Erythroblast (primary cell): Measurements from ENCODE around the gene ZNF581.
A peak's percentile ranks its signal among the peaks of the same experiment; 100 is the strongest.

ENCODE experiments used
- DNase-seq, 2 experiments: peaks; one replicate each; lab custom pipeline; 2025; lab: John Stamatoyannopoulos, UW
- GATA1 ChIP-seq: IDR thresholded peaks from 2 replicates; pipeline ENCODE4 v1.6.1; 2011; ENCODE audit warnings: low read depth, mild to moderate bottlenecking, control low read depth, low read length, moderate library complexity
- POLR2A ChIP-seq: IDR thresholded peaks from 2 replicates; pipeline ENCODE4 v1.6.1; 2011; ENCODE audit warnings: mild to moderate bottlenecking, low read length

The ZNF581 gene

DNA sequence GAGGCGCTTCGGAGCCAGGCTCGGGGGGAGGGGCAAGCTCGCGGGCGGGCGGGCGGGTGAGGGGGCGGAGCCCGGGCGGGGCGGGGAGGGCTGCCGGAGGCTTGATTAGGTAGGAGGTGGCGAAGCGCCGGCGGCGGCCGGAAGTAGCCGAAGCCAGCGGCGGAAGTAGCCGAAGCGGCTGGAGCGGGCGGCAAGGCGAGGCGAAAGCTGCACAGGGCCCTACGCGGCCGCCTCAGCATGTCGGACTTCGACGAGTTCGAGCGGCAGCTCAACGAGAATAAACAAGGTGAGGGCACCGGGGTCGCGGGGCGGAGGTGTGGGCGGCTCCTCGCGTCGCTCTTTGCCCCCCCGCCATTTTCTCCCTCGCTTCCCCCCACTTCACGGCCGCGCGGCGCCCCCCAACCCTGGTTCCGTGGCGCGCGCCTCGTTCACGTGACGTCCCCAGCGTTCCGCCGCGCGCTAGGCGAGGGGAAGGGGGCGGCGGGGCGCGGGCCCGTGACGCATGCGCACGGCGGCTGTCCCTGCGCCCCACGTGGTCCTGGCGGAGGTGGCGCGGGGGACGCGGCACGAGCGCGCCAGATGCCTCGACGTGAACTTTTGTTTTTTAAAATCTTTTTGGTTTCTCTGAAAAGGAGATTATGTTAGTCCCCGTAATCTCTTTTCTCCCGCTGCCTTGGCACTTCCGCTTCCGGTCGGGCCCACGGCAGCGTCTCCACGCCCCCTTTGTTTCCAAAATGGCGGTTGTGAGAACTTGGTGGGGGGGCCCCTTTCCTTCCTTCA, 11.6 kb downstream of the ZNF581 start, which contains the start of gene U2AF2:
Gene U2AF2, plus strand, starts transcription at position 168 of the 780 bp plus-strand sequence. Its CDS starts 70 bp downstream, at position 238.
- DNase-seq: peak; percentile 95 to 98
- TF ChIP-seq POLR2A (peak; percentile 73), GATA1 (no peak)

DNA sequence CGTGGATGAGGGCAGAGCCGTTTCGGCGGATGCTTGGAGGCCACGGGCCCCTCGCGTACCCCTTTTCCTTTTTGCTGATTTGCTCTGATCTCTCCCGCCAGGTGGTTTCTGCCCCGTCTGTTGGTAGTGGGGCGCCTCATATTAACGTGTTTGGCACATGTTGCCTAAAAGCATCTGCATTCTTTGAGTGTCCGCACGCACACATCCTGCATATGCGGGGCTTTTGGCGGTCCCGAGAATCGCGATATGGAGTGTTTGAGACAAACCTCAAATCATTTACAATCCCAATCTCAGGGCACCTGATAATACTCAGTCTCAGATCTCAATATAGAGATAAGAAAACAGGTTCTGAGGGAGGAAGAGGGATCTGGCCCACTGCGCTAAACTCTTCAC, 12.2 kb downstream of the ZNF581 start:
- TF ChIP-seq POLR2A: no peak
- no peak for TF ChIP-seq GATA1

DNA sequence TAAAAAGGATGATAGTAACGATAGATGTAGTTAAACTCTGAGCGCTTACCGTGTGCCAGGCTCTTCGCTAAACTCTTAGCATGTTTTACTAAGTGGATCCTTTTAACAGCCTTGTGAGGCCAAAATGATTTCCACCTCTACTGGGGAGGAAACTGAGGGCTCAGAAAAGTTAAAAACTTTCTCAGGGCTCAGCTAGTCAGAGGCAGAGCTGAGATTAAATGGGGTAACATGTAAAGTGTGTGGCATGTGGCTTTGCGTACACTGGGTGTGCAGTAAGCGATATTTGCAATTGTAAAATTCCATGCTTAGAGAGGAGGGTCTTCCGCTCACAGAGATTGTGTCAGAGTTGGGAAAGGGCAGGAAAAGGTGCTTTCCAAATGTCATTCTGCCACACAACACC, 13.1 kb downstream of the ZNF581 start:
- no peak for TF ChIP-seq GATA1
- TF ChIP-seq POLR2A: no peak
- DNase-seq: no peak

More for the DNA sequence above, 12.2 kb downstream of the ZNF581 start:
- no peak for DNase-seq

DNA sequence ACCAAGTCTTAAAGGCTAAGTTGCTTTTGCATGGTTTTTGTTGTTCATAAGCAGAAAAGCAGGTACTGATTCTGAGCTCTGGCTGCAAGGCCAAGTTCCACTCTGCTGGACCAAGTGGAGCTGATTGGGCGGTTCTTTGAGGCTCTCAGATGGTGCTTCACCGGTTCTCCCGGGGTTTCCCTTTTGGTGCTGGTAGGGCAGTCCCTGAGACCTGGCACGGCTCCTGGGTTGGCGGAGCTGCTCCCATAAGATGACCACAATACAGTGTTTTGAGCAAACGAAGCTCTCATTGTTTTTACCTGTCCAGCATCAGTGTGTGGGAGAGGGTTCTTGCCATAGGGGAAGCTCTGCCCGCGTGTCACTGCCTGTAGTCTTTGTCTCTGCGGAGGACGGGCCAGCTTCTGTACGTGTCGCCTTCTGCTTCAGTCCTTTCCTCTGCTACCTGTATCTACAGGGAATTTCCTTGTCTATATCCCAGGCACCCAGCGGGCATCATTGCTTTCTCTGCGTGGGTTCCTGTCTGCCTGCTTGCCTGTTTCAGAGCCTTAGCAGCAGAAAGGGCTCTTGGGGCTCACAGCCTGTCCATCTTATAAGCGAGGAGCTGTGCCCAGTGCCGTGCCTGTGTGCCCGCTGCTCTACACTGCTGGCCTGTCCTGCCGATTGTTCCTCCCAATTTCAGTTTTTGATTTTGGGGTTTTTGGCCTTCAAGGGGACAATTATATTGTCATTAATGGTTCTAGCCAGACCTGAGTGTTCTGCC, 13.7 kb downstream of the ZNF581 start:
- no peak for TF ChIP-seq GATA1
- TF ChIP-seq POLR2A: no peak
- DNase-seq: no peak

DNA sequence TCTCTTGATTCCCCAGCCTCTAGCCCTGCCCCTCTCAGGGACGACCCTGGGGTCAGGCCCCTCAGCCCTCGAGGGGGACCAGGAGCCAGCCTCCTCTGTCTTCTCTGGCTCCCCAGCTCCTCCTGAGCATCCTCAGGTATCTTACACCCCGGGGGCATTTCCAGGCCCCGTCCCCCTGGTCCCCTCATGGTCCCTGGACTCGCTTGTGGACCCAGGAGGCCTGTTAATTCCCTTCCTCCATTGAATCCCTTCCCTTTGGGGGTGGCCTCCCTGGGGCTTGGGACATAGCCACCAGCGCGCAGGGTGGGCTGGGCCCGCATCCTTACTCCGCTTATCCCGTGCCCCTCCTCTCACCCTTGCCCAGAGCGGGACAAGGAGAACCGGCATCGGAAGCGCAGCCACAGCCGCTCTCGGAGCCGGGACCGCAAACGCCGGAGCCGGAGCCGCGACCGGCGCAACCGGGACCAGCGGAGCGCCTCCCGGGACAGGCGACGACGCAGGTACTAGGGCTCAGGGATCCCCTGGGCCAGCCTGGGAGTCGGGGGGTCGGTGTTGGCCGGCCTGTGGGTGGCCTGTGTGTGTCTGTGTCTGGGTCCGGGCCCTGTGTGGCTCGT, 15.5 kb downstream of the ZNF581 start:
- TF ChIP-seq GATA1: no peak
- TF ChIP-seq POLR2A: no peak

DNA sequence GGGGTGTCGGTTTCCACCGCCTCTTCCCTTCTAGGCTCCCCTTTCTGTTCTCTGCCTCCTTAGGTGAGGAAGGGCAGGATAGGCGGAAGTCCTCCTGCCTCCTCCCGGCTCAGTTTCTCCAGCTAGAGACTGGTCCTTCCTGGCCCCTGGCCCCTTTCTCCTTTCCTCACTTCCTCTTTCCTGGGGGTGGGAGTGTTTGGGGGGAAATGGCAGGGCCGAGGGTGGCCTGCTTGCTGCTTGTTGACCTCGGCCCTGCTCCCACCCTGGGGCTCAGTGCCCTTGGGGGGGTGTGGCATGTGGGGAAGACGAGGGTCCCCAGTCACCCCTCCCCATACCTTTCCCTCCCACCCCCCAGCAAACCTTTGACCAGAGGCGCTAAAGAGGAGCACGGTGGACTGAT, 16.4 kb downstream of the ZNF581 start:
- TF ChIP-seq POLR2A (no peak), GATA1 (no peak)
- no peak for DNase-seq

More for the DNA sequence above, 15.5 kb downstream of the ZNF581 start:
- DNase-seq: no peak

DNA sequence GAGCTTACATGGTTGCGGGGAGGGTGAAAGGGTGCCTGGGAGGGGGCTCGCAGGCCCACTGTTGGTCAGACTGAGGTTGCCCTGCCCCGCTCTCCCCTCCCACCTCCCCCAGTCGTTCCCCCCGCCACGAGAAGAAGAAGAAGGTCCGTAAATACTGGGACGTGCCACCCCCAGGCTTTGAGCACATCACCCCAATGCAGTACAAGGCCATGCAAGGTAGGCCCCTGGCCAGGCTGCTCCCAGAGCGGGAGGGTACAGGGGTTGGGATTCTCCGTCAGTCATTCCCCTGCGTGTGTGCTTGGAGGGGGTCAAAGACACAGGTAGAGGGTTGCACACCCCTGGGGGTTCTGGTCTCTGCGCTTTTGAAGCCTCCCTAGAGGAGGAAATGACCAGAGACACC, 17.0 kb downstream of the ZNF581 start:
- TF ChIP-seq POLR2A (no peak), GATA1 (no peak)
- no peak for DNase-seq

DNA sequence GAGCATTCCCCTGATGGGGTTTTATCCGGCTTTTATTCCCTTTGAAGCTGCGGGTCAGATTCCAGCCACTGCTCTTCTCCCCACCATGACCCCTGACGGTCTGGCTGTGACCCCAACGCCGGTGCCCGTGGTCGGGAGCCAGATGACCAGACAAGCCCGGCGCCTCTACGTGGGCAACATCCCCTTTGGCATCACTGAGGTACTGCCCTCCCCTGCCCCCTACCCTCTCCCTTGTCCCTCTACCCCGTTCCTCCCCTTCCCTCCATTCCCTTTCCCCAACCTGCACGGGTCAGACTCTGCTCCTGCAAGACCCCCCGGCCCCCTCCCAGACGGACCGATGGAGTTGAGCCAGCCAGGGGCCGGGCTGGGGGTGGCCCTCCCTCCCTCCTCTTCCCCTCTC, 17.5 kb downstream of the ZNF581 start:
- DNase-seq: no peak
- TF ChIP-seq GATA1: no peak
- no peak for TF ChIP-seq POLR2A

DNA sequence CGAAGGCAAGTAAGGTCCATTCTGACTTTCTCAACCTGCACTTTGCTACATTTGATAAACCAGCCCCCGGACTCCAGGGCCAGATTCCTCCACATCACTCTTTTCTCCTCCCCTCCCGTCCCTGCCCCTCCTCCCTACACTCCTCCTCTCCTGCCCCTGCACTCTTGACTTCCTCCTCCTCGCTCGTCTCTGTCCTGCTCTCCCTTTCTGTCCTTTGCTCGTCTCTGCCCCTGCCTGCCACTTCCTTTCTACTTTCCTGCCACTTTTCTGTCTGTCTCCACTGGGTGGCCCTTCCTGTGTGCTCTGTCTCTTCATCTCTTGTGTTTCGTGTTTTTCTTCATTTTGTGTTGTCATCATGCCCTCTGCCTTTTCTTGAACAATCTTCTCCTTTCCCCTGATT, 18.4 kb downstream of the ZNF581 start:
- TF ChIP-seq POLR2A (no peak), GATA1 (no peak)
- DNase-seq: no peak

DNA sequence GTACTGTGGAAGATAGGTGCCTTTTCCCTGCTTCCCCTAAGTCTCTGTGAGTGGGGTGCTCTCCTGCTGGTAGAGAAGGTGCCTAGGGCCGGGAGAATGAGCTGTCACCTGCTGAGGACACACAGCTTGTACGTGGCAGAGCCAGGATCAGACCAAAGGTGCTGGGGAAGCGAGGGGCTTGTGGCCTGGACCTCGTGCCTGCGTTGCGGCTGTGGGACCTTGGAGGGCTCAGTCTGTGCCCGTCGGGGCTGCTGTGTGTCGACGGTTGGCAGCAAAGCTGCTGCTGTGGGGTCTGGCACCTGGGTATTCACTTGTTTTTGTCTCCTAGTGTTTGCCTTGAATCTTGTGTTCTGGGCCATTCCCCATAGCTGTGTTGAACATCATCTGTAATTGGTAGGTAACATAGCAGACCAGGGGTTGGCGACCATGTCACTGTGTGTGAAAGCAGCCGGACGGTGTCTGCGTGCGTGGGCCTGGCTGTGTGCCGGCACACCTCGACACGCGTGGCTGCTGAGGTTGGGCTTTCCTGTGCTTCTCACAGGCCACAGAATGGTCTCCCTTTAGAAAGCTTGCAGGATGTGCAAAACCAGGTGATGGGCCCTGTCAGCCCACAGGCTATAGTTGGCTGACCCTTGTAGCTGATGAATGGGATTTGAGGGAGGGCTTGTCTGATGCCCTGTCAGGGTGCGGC, 20.5 kb downstream of the ZNF581 start:
- DNase-seq: no peak
- TF ChIP-seq GATA1 (no peak), POLR2A (no peak)

DNA sequence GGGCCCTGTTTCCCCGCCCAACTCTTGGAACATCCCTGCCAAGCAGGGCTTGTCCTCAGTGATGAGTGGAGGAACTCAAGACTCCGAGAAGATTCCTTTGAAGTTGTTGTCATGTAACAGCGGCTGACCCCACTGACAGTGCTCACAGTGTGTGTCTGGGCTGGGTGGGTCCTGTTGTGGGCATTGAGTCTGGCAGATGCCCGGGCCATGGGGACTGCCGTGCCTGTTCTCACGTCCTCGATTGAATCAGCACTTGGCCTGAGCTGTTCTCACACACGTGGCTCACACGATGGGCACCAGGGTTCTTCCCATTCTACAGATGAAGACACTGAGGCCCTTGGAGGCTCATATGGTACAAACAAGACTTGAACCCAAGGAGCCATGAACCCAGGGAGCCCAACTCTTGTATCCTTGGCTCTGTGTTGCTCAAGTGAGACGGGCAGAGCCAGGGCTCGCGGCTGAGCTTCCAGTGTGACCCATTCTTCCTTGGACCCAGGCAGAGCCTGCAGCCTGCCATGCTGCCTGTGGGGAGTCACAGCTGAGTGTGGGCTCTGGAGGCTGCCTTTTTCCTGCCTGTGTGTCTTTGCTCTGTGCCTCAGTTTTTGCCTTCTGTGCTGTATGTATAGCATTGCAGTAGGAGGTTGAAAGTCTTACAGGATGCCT, 23.0 kb downstream of the ZNF581 start:
- DNase-seq: no peak
- TF ChIP-seq GATA1 (no peak), POLR2A (no peak)

DNA sequence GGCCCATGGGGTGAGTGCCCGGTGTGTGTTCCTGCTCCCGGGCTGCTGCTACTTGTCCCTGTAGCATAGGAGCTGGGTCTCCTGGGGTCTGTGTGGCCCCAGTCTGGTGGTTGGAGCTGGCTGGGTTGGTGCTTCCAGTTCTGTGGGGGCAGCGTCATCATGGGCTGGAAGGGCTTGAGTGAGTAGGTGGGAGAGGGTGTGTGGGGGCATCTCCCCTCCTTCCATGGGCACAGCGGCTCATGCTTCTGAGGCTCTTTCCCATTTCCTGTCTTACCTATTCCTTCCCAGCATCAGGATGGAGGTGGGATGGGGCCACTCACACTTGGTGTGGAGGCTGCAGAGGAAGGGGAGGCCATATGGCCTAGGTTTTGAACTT, 23.5 kb downstream of the ZNF581 start:
- TF ChIP-seq POLR2A: no peak
- TF ChIP-seq GATA1: no peak
- no peak for DNase-seq

DNA sequence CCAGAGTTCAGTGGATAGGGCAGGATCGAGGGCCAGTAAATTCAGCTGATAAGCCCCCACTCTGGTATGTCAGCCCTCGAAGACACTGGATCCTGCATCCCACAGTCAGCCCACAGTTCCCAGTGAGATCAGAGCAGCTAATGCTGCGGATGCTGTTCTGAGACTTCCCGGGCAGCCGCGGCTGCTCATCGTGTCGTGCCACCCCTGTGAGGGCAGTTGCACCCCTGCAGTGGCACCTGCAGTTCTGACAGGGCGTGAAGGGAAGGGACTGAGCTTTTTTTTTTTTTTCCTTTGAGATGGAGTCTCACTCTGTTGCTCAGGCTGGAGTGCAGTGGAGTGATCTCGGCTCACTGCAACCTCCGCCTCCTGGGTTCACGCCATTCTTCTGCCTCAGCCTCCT, 24.1 kb downstream of the ZNF581 start:
- TF ChIP-seq GATA1 (no peak), POLR2A (no peak)
- no peak for DNase-seq

DNA sequence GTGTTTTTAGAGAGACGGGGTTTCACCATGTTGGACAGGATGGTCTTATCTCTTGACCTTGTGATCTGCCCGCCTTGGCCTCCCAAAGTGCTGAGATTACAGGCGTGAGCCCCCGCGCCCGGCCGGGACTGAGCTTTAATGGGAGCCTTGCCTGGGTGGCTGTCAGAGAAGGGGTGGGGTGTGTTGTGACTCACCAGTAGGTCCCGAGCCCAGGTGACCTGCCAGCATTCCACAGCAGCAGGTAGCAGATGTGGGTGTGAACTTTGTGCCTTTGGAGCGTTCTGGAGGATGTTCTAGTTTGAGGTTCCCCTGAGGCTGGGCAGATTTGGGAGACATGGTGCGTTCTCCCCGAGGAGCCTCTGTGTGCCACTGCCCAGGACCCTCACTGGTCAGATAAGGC, 24.5 kb downstream of the ZNF581 start:
- TF ChIP-seq POLR2A (no peak), GATA1 (no peak)

More for the DNA sequence above, 24.5 kb downstream of the ZNF581 start:
- DNase-seq: no peak
